Measurements from ENCODE around the gene CCDC8. TPM values are rescaled to one million over a fixed set of nuclear protein-coding genes. Genes with fewer than 3 reads are reported as not detected.

Gene CCDC8
- total RNA-seq, 1 experiment from 2014 or later: 0.18 TPM

DNA sequence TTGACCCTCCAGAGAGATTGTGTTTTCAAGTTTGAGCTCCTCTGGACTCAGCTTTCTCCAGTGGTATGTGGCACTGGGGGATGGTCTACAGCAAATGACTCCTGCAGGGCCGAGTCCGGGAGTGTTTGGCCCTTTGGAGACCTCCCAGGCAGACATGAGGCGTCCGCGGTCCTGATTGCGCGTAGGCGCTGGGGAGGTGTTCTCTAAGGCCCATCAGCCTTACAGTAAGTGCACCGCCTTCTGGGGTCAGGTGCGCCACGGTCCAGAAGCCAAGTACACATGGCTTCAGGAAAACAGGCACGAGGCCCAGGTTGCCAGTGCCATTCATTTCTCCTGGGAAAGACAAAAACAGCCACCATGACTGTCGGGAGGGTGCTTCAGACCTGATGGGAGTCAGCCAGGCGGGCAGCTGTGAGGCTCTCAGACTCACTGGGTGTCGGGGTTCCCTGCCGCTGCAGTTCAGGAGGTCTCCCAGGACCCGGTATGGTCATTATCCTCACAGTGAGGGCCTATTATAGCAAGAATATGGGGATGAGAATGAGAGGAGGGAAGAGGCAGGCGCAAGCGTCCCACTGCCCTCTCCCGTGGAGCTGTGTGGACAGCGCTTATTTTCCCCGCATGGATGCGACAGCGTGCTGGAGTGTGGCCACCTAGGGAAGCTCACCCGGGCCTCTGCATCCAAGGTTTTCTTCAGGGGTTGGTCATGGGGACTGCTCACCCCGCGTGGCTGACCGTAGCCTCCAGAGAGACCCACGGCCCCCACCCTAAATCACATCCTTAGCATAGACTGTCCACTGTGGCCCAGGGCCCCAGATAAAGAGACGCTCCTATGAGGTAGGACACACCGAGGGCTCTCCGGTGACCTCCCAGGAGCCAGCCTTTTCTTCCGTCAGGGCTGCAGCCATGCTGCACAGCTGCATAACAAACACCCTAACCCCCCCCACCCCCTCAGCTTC, 21.8 kb downstream of the CCDC8 start:
- DNase-seq: no peak
- BruUV-seq (replicated peaks): no TSS peak
- Histone ChIP-seq H3K9me3 (no peaks in the 10 kb centered on the region), H3K4me1 (no peaks in the 10 kb centered on the region), H3K4me3 (ENCODE audit: low read depth, low read length) (no peak overlapping the region), H3K27me3 (replicated peaks; ENCODE audit: control insufficient read depth, insufficient read depth, low read length) (no peaks in the 10 kb centered on the region), H3K36me3 (ENCODE audit: control insufficient read depth, insufficient read depth, low read length) (peaks cover 11% of the 10 kb centered on the region)
- H3K27me3 Mint-ChIP-seq (ENCODE audit: insufficient read depth, unreplicated experiment): no peaks in the 10 kb centered on the region
- ChIA-PET POLR2A (interaction anchor here (0.6 kb wide), 1 partner anchor 79 kb away, joined by 9 read pairs; no protein-coding TSS in a partner anchor), CTCF (interaction anchor here (0.6 kb wide), 1 partner anchor 325 kb away, joined by 7 read pairs; the partner anchor contains the start of gene PRKD2)
- intact Hi-C loops (cut with micrococcal nuclease; ENCODE audit: unreplicated experiment): no loop called here
- H3K4me1 Mint-ChIP-seq (ENCODE audit: low read depth, unreplicated experiment): no peaks in the 10 kb centered on the region
- H3K9me3 Mint-ChIP-seq (ENCODE audit: unreplicated experiment): peaks cover 11% of the 10 kb centered on the region
- no peak overlapping the region for H3K4me3 Mint-ChIP-seq (ENCODE audit: unreplicated experiment)
- peaks cover 62% of the 10 kb centered on the region for H3K36me3 Mint-ChIP-seq (ENCODE audit: insufficient read depth, unreplicated experiment)
- no peak for TF ChIP-seq CTCF (IDR thresholded peaks at IDR 0.05; ENCODE audit: insufficient read depth in 1 of 2, low read depth in 1 of 2, low read length in 1 of 2, severe bottlenecking in 1 of 2, unreplicated experiment in 1 of 2)
- peak overlapping the region; percentile 29 for H3K27ac Mint-ChIP-seq (ENCODE audit: unreplicated experiment)

DNA sequence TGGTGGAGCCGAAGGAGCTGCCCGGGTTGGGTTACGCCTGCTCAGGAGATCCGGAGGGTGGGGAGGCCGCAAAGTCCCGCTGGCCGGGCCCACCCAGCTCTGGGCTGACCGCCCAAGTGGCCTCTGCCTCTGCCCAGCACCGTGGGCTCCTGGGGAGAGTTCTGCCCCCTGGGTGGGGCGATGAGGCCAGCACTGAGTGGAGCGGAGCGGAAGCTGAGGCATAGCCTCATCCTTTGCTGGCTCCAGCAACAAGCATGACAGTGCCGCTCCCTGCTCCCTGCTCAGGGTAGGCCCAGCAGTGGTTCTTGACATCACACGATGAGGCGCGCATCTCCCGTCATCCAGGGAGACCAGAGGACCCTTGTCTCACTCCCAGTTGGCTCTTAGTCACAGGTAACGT, 22.5 kb downstream of the CCDC8 start:
- H3K4me1 ChIP-seq: no peaks in the 10 kb centered on the region
- DNase-seq: no peak
- peaks cover 14% of the 10 kb centered on the region for H3K36me3 ChIP-seq (ENCODE audit: control insufficient read depth, insufficient read depth, low read length)
- H3K27ac Mint-ChIP-seq (ENCODE audit: unreplicated experiment): no peak overlapping the region
- no TSS peak for BruUV-seq (replicated peaks)
- intact Hi-C loops (cut with micrococcal nuclease; ENCODE audit: unreplicated experiment): no loop called here
- no peak overlapping the region for H3K4me3 ChIP-seq (ENCODE audit: low read depth, low read length)
- peaks cover 11% of the 10 kb centered on the region for H3K9me3 Mint-ChIP-seq (ENCODE audit: unreplicated experiment)
- peaks cover 68% of the 10 kb centered on the region for H3K36me3 Mint-ChIP-seq (ENCODE audit: insufficient read depth, unreplicated experiment)
- ChIA-PET CTCF (interaction anchor here (0.6 kb wide), 1 partner anchor 326 kb away, joined by 7 read pairs; the partner anchor contains the start of gene PRKD2), POLR2A (interaction anchor here (0.6 kb wide), 1 partner anchor 78 kb away, joined by 9 read pairs; no protein-coding TSS in a partner anchor)
- no peaks in the 10 kb centered on the region for H3K4me1 Mint-ChIP-seq (ENCODE audit: low read depth, unreplicated experiment)
- no peak overlapping the region for H3K4me3 Mint-ChIP-seq (ENCODE audit: unreplicated experiment)
- no peaks in the 10 kb centered on the region for H3K9me3 ChIP-seq
- H3K27me3 ChIP-seq (replicated peaks; ENCODE audit: control insufficient read depth, insufficient read depth, low read length): no peaks in the 10 kb centered on the region
- no peak for TF ChIP-seq CTCF (IDR thresholded peaks at IDR 0.05; ENCODE audit: insufficient read depth in 1 of 2, low read depth in 1 of 2, low read length in 1 of 2, severe bottlenecking in 1 of 2, unreplicated experiment in 1 of 2)
- H3K27me3 Mint-ChIP-seq (ENCODE audit: insufficient read depth, unreplicated experiment): no peaks in the 10 kb centered on the region

- H3K27me3 ChIP-seq (replicated peaks; ENCODE audit: control insufficient read depth, insufficient read depth, low read length): no peaks in the 10 kb centered on the region
- H3K4me1 ChIP-seq: no peaks in the 10 kb centered on the region
- POLR2A ChIA-PET: no interaction called here
- H3K4me3 ChIP-seq (ENCODE audit: low read depth, low read length): no peak overlapping the region
- intact Hi-C loops (cut with micrococcal nuclease; ENCODE audit: unreplicated experiment): no loop called here
- Mint-ChIP-seq H3K4me3 (ENCODE audit: unreplicated experiment) (no peak overlapping the region), H3K27ac (ENCODE audit: unreplicated experiment) (no peak overlapping the region), H3K36me3 (ENCODE audit: insufficient read depth, unreplicated experiment) (peaks cover 74% of the 10 kb centered on the region), H3K4me1 (ENCODE audit: low read depth, unreplicated experiment) (no peaks in the 10 kb centered on the region), H3K9me3 (ENCODE audit: unreplicated experiment) (peaks cover 11% of the 10 kb centered on the region), H3K27me3 (ENCODE audit: insufficient read depth, unreplicated experiment) (no peaks in the 10 kb centered on the region)
- TF ChIP-seq CTCF (IDR thresholded peaks at IDR 0.05; ENCODE audit: insufficient read depth in 1 of 2, low read depth in 1 of 2, low read length in 1 of 2, severe bottlenecking in 1 of 2, unreplicated experiment in 1 of 2): no peak
- DNase-seq: no peak
- CTCF ChIA-PET: interaction anchor here (0.6 kb wide), 1 partner anchor 326 kb away, joined by 7 read pairs; the partner anchor contains the start of gene PRKD2
- H3K36me3 ChIP-seq (ENCODE audit: control insufficient read depth, insufficient read depth, low read length): peaks cover 14% of the 10 kb centered on the region
- H3K9me3 ChIP-seq: no peaks in the 10 kb centered on the region
- BruUV-seq (replicated peaks): no TSS peak
Measured at GRCh38 chr19:46390121-46390858, 23.1 kb downstream of the CCDC8 start.

Measured in Caco-2 (cell line).